Astrocyte of the spinal cord (primary cell): ENCODE results near the gene OPCML.

Source experiments
- DNase-seq: peaks from one replicate; pipeline ENCODE4 v3.0.0; 2011; ENCODE audit warnings: low read depth, low spot score
- H3K4me3 ChIP-seq: 2 replicates; pipeline ENCODE4 v1.5.1; 2011; ENCODE audit warnings: low read depth, mild to moderate bottlenecking, low read length, moderate library complexity
- in situ Hi-C: cut with HindIII; loops from 2 replicates; pipeline ENCODE4 v1.10.0; 2017; ENCODE audit warnings: low sequenced_read_pairs
- TF ChIP-seq, protein P1 (sequence below): IDR thresholded peaks from 2 replicates; pipeline ENCODE4 v1.5.1; 2012; ENCODE audit warnings: low read depth, mild to moderate bottlenecking, low read length, inconsistent platforms

The OPCML gene

DNA sequence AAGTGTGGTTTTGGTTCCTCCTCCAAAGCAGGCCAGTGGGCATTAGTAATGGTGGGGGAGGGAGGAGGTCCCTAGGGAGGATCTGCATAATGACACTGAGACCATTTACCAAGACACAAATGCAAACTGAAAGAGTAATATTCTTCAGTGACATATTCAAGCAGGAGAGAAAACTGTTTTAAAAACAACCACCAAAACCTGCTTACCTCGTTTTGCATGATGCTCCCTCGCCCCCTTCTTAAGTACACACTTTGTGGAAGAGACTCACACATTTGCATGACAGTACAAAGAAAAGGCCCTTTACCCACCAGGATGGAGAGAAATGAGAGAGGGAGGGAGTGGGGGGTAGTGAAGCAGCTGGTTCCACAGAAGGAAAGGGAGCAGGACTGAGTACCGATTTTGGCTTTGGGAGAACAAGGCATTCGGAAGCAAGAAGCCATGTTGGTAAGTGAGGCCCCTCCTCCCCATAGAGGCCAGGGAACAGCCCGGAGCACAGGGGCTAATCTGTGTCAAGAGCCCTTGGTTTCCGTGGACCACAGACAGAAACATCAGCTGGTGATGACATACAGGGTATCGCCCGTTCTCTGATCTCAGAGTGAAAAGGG, 13.0 kb upstream of the OPCML start:
- no peak for DNase-seq
- in situ Hi-C loops = no loop called here
- TF ChIP-seq, protein P1, sequence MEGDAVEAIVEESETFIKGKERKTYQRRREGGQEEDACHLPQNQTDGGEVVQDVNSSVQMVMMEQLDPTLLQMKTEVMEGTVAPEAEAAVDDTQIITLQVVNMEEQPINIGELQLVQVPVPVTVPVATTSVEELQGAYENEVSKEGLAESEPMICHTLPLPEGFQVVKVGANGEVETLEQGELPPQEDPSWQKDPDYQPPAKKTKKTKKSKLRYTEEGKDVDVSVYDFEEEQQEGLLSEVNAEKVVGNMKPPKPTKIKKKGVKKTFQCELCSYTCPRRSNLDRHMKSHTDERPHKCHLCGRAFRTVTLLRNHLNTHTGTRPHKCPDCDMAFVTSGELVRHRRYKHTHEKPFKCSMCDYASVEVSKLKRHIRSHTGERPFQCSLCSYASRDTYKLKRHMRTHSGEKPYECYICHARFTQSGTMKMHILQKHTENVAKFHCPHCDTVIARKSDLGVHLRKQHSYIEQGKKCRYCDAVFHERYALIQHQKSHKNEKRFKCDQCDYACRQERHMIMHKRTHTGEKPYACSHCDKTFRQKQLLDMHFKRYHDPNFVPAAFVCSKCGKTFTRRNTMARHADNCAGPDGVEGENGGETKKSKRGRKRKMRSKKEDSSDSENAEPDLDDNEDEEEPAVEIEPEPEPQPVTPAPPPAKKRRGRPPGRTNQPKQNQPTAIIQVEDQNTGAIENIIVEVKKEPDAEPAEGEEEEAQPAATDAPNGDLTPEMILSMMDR = no peak
- H3K4me3 ChIP-seq = no peak overlapping the region

DNA sequence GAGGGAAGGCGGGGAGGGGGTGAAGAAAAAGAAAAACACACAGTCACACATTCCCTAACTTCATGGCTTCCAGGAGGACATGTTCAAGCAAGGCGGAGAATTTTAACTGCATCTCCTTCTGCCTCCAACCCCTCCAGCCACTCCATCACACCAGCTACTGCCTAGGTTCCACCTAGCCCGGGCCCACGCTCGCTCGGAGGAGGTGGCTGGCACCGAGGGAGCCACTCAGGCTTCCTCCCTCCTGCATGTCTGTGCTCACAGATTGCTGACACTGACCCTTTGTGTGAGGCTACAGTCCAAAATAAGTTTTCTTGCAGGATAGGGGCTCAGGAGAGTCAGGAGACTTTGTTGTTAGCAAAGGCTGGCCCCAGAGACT, 9.4 kb upstream of the OPCML start:
- TF ChIP-seq, protein P1 = no peak
- in situ Hi-C loops = no loop called here
- DNase-seq = no peak
- H3K4me3 ChIP-seq = no peak overlapping the region

DNA sequence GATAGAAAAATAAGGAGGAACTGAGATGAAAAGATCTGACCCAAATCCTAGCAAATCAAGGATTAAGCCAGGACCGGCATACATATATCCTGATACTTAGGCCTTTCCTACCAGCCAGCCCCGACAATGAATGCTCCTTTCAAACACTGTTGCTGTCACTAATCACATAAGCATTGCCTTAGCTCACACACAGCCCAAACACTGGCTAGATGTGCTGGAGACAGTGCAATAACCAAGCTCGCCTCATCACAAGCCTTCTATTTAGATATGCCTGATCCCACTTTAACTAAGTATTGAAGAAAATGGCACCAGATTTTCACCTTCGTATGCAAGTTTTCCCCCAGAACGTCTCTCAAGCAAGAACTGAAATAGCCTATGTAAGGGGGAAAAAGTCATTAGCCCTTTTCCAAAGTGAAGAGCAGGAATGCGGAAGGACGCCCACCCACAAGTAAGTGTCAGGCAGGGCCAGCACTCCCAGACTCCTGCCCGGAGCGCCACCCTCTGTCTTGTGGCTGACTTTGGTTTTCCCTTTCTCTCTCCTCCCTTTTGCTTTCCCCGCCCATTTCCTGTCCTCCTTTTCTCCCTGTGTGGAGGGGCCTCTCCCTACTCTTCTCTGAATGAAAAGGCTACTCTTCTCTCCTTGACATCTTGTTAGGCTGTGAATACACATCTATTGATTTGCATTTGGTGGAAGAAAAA, 8.9 kb upstream of the OPCML start:
- in situ Hi-C loops = no loop called here
- H3K4me3 ChIP-seq = no peak overlapping the region
- no peak for DNase-seq
- TF ChIP-seq, protein P1 = no peak

DNA sequence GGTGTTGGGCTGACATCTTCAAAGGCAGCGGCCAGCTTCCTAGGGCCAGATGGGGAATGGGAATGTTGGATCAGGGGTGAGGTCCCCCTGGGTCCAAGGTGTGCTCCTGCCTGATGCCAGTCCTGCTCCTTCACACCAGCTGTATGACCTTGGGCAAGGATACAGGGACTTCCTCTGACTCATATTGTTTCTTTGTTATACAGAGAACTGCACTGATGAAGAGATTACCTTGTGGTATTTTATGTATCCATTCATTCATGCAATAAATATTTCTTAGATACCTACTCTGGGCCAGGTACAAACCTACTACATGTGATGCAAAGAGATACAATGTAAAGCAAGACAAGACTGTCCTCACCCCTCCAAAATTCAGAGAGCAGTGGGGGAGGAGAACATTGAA, 3.9 kb upstream of the OPCML start:
- TF ChIP-seq, protein P1 = no peak
- H3K4me3 ChIP-seq = no peak overlapping the region
- DNase-seq = no peak
- in situ Hi-C loops = no loop called here

DNA sequence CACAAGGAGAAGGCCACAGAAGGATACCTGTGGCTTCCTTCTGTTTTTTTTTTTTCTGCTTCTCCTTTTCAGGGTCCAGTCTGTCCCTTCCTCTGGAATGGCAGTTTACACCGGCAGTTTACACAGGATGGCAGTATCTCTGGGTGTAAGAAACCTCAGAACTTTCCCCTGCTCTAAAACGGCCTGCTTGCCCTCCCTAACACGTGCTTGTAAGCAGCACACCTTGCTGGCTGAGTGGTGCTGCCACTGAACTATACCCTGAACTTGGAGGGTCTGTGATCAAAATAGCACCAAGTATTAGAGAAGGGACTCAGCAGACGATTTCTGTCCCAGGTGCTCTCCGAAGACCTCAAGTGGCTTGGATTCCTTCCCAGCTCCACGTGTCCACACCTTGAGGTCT, 904 bp upstream of the OPCML start:
- H3K4me3 ChIP-seq = no peak overlapping the region
- TF ChIP-seq, protein P1 = no peak
- DNase-seq = no peak
- in situ Hi-C loops = no loop called here

DNA sequence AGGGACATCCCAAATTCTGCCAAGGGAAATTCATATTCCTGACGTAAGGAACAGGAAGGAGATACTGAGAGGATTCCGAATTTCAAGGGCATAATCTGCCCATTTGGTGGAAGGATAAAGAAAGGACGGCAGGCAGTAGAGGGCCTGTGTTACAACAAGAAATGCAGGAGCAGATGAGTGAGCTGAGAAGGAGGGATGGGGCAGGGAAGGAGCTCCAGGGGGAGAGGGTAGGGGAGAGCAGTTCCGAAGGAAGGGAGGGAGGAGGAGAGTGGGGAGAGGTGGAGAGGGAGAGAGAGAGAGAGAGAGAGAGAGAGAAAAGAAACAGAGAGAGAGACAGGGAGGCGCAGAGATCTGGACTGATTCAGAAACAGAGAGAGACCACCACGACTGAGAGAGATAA, 843 bp downstream of the OPCML start:
- no peak overlapping the region for H3K4me3 ChIP-seq
- DNase-seq = no peak
- TF ChIP-seq, protein P1 = no peak
- in situ Hi-C loops = no loop called here
